Endothelial cell of umbilical vein (primary cell): ENCODE measurements around the gene RWDD1. TPM values are rescaled to one million over a fixed set of nuclear protein-coding genes. Genes with fewer than 3 reads are reported as not detected.

Experiments
- BruUV-seq: library from RNA; stranded (reverse); fragments of 400-500 nt; replicated peaks from 2 replicates; lab custom pipeline; 2021; lab: Mats Ljungman, UMichigan
- CTCF ChIA-PET: fragments of 300-600, 350-600 bp; sonication (Branson Sonifier 250); formaldehyde crosslinking; loops from one replicate; lab custom pipeline; 2021; ENCODE audit warnings: antibody characterized with exemption, inconsistent platforms; lab: Charles Lee
- POLR2A ChIA-PET: fragments of 300-600, 350-600 bp; sonication (Branson Sonifier 250); formaldehyde crosslinking; loops from one replicate; lab custom pipeline; 2021; ENCODE audit warnings: antibody characterized with exemption, inconsistent platforms; lab: Charles Lee
- DNase-seq: peaks from one replicate; pipeline ENCODE4 v3.0.0-alpha.2; 2011; ENCODE audit warnings: low read depth, low spot score
- FAIRE-seq: peaks from 2 replicates; lab custom pipeline; 2011; peaks lifted over from hg19 to GRCh38; lab: Jason Lieb, UNC
- H2AFZ ChIP-seq: 2 replicates; pipeline ENCODE4 v1.6.0; 2012; ENCODE audit warnings: low read depth, low read length, control low read depth, inconsistent platforms
- H3K27ac ChIP-seq: 2 replicates; pipeline ENCODE4 v1.5.1; 2011; ENCODE audit warnings: low read depth, mild to moderate bottlenecking, control low read depth, low read length, moderate library complexity; ENCODE audit not compliant: insufficient read depth
- H3K27me3 ChIP-seq, 2 experiments: 2 replicates each; pipeline versions ENCODE4 v1.6.0 to v1.6.1; 2011; ENCODE audit warnings: low read length in 2 of 2, mixed read lengths in 1 of 2; ENCODE audit not compliant: control insufficient read depth in 2 of 2, insufficient read depth in 2 of 2
- H3K36me3 ChIP-seq, 2 experiments: 2 replicates in 1 of 2; 3 replicates in 1 of 2; pipeline ENCODE4 v1.5.1; 2011; ENCODE audit warnings: low read length in 2 of 2, mild to moderate bottlenecking in 1 of 2, moderate library complexity in 1 of 2; ENCODE audit not compliant: control insufficient read depth in 2 of 2, insufficient read depth in 2 of 2; ENCODE audit errors: extremely low read depth in 1 of 2
- H3K4me1 ChIP-seq: 3 replicates; pipeline ENCODE4 v1.5.1; 2011; ENCODE audit warnings: mild to moderate bottlenecking, low read length; ENCODE audit not compliant: control insufficient read depth, insufficient read depth; ENCODE audit errors: extremely low read depth
- H3K4me2 ChIP-seq: 2 replicates; pipeline ENCODE4 v1.6.1; 2011; ENCODE audit warnings: low read length, control low read depth, mixed read lengths; ENCODE audit not compliant: insufficient read depth
- H3K4me3 ChIP-seq, 3 experiments: fragments of 200-600 bp in 1 of 3; sonication (generic), shearing (Covaris generic) in 1 of 3; replicated peaks in 1 of 3; 2 replicates each; pipeline ENCODE4 v1.5.1; 2011 to 2016; ENCODE audit warnings: control low read depth in 3 of 3, low read length in 3 of 3, mild to moderate bottlenecking in 2 of 3, inconsistent platforms in 1 of 3, low read depth in 1 of 3, moderate library complexity in 1 of 3; ENCODE audit not compliant: insufficient read depth in 1 of 3
- H3K79me2 ChIP-seq: 2 replicates; pipeline ENCODE4 v1.6.0; 2012; ENCODE audit warnings: low read length, inconsistent platforms; ENCODE audit not compliant: control insufficient read depth, insufficient read depth
- H3K9ac ChIP-seq: replicated peaks from 2 replicates; pipeline ENCODE3; 2011; ENCODE audit warnings: low read length, control low read depth; ENCODE audit not compliant: insufficient read depth; ENCODE audit errors: extremely low read depth
- H3K9me1 ChIP-seq: replicated peaks from 3 replicates; pipeline ENCODE4 v1.6.0; 2011; ENCODE audit warnings: mild to moderate bottlenecking, low read length; ENCODE audit not compliant: control insufficient read depth, insufficient read depth; ENCODE audit errors: extremely low read depth
- H3K9me3 ChIP-seq: replicated peaks from 2 replicates; pipeline ENCODE4 v1.5.1; 2012; ENCODE audit warnings: low read length, inconsistent platforms; ENCODE audit not compliant: control insufficient read depth, insufficient read depth
- H4K20me1 ChIP-seq: replicated peaks from 2 replicates; pipeline ENCODE3; 2011; ENCODE audit warnings: mild to moderate bottlenecking, low read length; ENCODE audit not compliant: control insufficient read depth, insufficient read depth; ENCODE audit errors: extremely low read depth
- CTCF ChIP-seq, 2 donors: IDR thresholded peaks; 1 replicate in 1 of 2; 2 replicates in 1 of 2; pipeline ENCODE4 v1.5.1; 2011; ENCODE audit warnings: low read length in 2 of 2, mild to moderate bottlenecking in 2 of 2, moderate library complexity in 2 of 2, control low read depth in 1 of 2, inconsistent platforms in 1 of 2, low read depth in 1 of 2; ENCODE audit not compliant: insufficient read depth in 1 of 2; ENCODE audit errors: extremely low read depth in 1 of 2
- EZH2 ChIP-seq: IDR thresholded peaks from 2 replicates; pipeline ENCODE4 v1.6.1; 2012; ENCODE audit warnings: borderline replicate concordance, low read depth, mild to moderate bottlenecking, moderate library complexity, low read length, inconsistent platforms; ENCODE audit not compliant: severe bottlenecking
- FOS ChIP-seq: IDR thresholded peaks from 2 replicates; pipeline ENCODE4 v1.6.1; 2011; ENCODE audit warnings: mild to moderate bottlenecking, low read length, moderate library complexity, borderline replicate concordance; ENCODE audit not compliant: insufficient read depth
- GATA2 ChIP-seq: IDR thresholded peaks from 2 replicates; pipeline ENCODE4 v1.7.0; 2011; ENCODE audit warnings: low read depth, mild to moderate bottlenecking, moderate library complexity, mixed read lengths, low read length; ENCODE audit not compliant: insufficient read length, insufficient read depth
- MAX ChIP-seq: IDR thresholded peaks from 2 replicates; pipeline ENCODE4 v1.6.1; 2011; ENCODE audit not compliant: insufficient read depth, insufficient read length
- MYC ChIP-seq: IDR thresholded peaks from one replicate; pipeline ENCODE4 v1.6.1; 2011; ENCODE audit warnings: mild to moderate bottlenecking, low read depth, low read length
- POLR2A ChIP-seq: IDR thresholded peaks from 2 replicates; pipeline ENCODE4 v1.6.1; 2012; ENCODE audit warnings: low read depth, mild to moderate bottlenecking, control low read depth, low read length
- POLR2AphosphoS5 ChIP-seq: IDR thresholded peaks from 2 replicates; pipeline ENCODE4 v1.6.1; 2012; ENCODE audit warnings: low read depth, mild to moderate bottlenecking, control low read depth, low read length, moderate library complexity; ENCODE audit not compliant: insufficient read depth
- dilution Hi-C: fragments of 300-500 bp; cut with MboI; formaldehyde crosslinking; loops from one replicate; pipeline ENCODE4 v1.15.0; 2019; ENCODE audit warnings: low sequenced_read_pairs; ENCODE audit not compliant: extremely low pct_ligation_motif_present
- intact Hi-C: fragments of 100-400 bp; cut with micrococcal nuclease; formaldehyde crosslinking; loops from one replicate; pipeline ENCODE4 v1.10.0; 2022
- polyA plus RNA-seq, 4 experiments: library from polyadenylated mRNA; depleted of rRNA in 3 of 4; stranded (reverse) in 3 of 4; unstranded in 1 of 4; fragments of >200 nt; gene quantifications; 2 replicates each; pipeline versions ENCODE4 v1.2.1 to v1.2.3, GENCODE V29; 2011 to 2012; ENCODE audit warnings: missing spikeins in 1 of 4
- total RNA-seq: library from RNA; stranded (reverse); gene quantifications from 2 replicates; pipeline ENCODE4 v1.2.3, GENCODE V29; 2021

The RWDD1 gene
- total and polyA plus RNA-seq, 2 donors (not counting 3 experiments of a cell fraction or from before 2014, with no cell fraction given), result 18.7 to 37.9 TPM

- dilution Hi-C loops (no loop called here), intact Hi-C loops (no loop called here)
- BruUV-seq, result no TSS peak
- Histone ChIP-seq H3K9me1 (no peaks in the 10 kb centered on the region), H3K4me2 (no peak overlapping the region), H3K9ac (no peak overlapping the region), H3K27me3 (peaks cover 0 to 2% of the 10 kb centered on the region in 2 experiments), H3K4me3 (no peak overlapping the region), H2AFZ (no peak overlapping the region), H3K79me2 (no peaks in the 10 kb centered on the region), H4K20me1 (no peaks in the 10 kb centered on the region), H3K9me3 (no peaks in the 10 kb centered on the region), H3K27ac (no peak overlapping the region), H3K36me3 (no peaks in the 10 kb centered on the region), H3K4me1 (peaks cover 12% of the 10 kb centered on the region)
- ChIA-PET CTCF (no interaction called here), POLR2A (no interaction called here)
- FAIRE-seq (no peak), DNase-seq (no peak)
- TF ChIP-seq GATA2, result no peak
- no peak for TF ChIP-seq POLR2A
- TF ChIP-seq EZH2, result no peak
- TF ChIP-seq MAX, result no peak
- TF ChIP-seq MYC, result no peak
- TF ChIP-seq CTCF (IDR thresholded peaks at IDR 0.05; ENCODE audit: extremely low read depth in 1 of 2, insufficient read depth in 1 of 2, low read depth in 1 of 2, low read length in 2 of 2), result no peak
- no peak for TF ChIP-seq POLR2AphosphoS5
- no peak for TF ChIP-seq FOS
Measured at GRCh38 chr6:116625872-116626271, 54.6 kb downstream of the RWDD1 start.
